HG02884 (cell line): ENCODE measurements around the gene USP1.

Experiments
- ATAC-seq: cut with Tn5 transposase; IDR thresholded peaks from one replicate; pipeline ENCODE4 v1.9.1; 2021; ENCODE audit warnings: mild to moderate bottlenecking, moderate library complexity; ENCODE audit not compliant: unreplicated experiment

USP1 gene

DNA sequence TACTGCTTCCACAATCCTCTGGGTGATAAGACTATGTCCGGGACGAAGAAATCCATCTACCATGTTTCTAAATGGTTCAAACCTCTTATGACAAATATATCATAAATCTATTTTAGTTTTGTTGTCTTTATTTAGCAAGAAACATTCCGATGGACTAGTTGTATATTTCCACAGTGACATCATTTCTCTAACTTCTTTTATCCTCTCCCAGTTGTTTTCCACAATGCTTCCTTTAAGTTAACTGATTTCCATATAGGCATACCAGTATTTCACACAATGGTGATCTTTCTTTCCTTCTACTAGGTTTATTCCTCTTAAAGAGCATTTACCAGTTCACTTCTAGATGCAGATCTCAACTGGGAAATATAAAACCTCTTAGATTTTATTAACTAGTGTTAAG lies 44.8 kb downstream of the USP1 start:
- ATAC-seq: no peak

- no peak for ATAC-seq
These were observed 48.1 kb downstream of the USP1 start for GRCh38 chr1:62484824-62485468.

DNA sequence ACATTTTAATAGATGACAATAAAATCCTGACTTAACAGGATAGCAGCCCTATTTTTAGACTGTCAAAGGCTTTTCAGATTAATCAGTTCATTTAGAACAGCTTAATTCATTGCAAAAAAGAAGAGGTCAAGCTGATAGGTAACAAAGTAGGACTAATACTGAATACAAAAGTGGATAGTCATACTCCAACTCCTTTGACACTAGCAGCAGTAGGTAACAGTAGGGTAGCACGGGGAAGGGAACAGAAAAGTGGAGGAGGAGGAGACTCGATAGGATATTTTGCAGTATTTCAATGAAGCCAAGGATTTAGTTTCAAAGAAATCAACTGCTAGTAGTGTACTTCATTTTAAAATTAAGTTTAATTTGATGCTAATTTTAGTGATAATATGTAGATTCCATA lies 51.1 kb downstream of the USP1 start:
- no peak for ATAC-seq

GRCh38 chr1:62492521-62492920 lies 55.7 kb downstream of the USP1 start:
- no peak for ATAC-seq

- no peak for ATAC-seq
These were observed 56.8 kb downstream of the USP1 start for GRCh38 chr1:62493656-62494055.

GRCh38 chr1:62494137-62494536 lies 57.3 kb downstream of the USP1 start:
- no peak for ATAC-seq

- no peak for ATAC-seq
These were observed 63.4 kb downstream of the USP1 start for GRCh38 chr1:62500210-62500609.
